ENCODE results near the gene FNDC3B. TPM values are rescaled to one million over a fixed set of nuclear protein-coding genes. Genes with fewer than 3 reads are reported as not detected.

The FNDC3B gene
- total RNA-seq, 1 donor from 2014 or later, result 54.9 TPM

DNA sequence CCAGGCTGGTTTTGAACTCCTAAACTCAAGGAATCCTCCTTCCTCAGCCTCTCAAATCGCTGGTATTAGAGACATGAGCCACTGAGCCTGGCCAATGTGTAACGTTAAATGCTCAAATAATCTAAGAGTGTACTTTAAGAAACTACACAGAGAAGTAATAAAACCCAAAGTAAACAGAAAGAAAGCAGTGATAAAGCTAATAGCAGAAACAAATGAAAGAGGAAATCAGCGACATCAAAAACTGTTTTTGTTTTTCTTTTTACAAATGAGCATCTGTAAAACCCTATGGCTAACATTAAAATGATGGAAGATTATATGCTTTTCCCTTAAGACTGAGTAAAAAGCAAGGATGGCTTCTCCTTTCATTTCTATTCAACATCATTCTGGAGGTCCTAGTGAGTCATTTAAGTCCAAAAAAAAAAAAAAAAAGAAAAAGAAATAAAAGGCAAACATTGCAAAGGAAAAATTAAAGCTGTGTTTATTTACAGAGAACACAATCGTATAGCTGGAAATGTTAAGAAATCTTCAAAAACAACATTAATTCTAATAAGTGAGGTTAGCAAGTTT lies 36.8 kb upstream of the FNDC3B start:
- no peak overlapping the region for H3K4me3 ChIP-seq
- H3K27ac ChIP-seq, result no peak overlapping the region
- DNase-seq (ENCODE audit: low spot score in 2 of 2), result no peak
- H3K36me3 ChIP-seq, result no peaks in the 10 kb centered on the region
- no peaks in the 10 kb centered on the region for H3K4me1 ChIP-seq
- intact Hi-C loops (cut with DNase I), result no loop called here
- no peaks in the 10 kb centered on the region for H3K27me3 ChIP-seq
- TF ChIP-seq, protein P1, sequence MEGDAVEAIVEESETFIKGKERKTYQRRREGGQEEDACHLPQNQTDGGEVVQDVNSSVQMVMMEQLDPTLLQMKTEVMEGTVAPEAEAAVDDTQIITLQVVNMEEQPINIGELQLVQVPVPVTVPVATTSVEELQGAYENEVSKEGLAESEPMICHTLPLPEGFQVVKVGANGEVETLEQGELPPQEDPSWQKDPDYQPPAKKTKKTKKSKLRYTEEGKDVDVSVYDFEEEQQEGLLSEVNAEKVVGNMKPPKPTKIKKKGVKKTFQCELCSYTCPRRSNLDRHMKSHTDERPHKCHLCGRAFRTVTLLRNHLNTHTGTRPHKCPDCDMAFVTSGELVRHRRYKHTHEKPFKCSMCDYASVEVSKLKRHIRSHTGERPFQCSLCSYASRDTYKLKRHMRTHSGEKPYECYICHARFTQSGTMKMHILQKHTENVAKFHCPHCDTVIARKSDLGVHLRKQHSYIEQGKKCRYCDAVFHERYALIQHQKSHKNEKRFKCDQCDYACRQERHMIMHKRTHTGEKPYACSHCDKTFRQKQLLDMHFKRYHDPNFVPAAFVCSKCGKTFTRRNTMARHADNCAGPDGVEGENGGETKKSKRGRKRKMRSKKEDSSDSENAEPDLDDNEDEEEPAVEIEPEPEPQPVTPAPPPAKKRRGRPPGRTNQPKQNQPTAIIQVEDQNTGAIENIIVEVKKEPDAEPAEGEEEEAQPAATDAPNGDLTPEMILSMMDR (IDR thresholded peaks at IDR 0.05), result no peak
- H3K9me3 ChIP-seq, result no peaks in the 10 kb centered on the region

DNA sequence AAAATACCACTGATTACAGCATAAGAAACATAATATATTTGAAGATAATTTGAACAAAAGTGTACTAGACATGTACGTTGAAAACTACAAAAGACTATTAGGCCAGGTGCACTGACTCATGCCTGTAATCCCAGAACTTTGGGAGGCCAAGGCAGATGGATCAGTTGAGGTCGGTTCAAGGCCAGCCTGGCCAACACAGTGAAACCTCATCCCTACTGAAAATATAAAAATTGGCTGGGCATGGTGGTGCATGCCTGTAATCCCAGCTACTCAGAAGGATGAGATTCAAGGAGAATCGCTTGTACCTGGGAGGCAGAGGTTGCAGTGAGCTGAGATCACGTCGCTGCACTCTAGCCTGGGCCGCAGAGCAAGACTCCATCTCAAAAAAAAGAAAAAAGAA lies 36.2 kb upstream of the FNDC3B start:
- intact Hi-C loops (cut with DNase I), result no loop called here
- no peak for DNase-seq (ENCODE audit: low spot score in 2 of 2)

DNA sequence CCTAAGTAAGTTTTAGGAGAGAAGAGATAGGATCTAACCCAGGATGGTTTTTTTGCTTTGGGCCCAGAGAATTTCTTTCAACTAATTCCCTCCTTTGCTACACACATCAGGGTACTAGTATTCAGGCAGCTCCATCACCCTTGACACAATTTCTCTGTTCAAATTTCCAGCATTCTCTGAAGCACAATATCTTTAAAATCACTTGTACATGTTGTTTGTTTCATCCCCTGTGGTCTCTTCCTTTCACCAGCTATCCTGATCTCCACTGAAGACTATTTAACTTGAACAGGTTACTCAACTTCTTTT lies 32.4 kb upstream of the FNDC3B start:
- TF ChIP-seq, protein P1 (IDR thresholded peaks at IDR 0.05), result no peak
- no peaks in the 10 kb centered on the region for H3K36me3 ChIP-seq
- intact Hi-C loops (cut with DNase I), result no loop called here
- H3K9me3 ChIP-seq, result no peaks in the 10 kb centered on the region
- H3K4me3 ChIP-seq, result no peak overlapping the region
- no peaks in the 10 kb centered on the region for H3K27me3 ChIP-seq
- H3K27ac ChIP-seq, result no peak overlapping the region
- no peak for DNase-seq (ENCODE audit: low spot score in 2 of 2)
- H3K4me1 ChIP-seq, result no peaks in the 10 kb centered on the region

More for the DNA sequence above, 36.2 kb upstream of the FNDC3B start:
- no peaks in the 10 kb centered on the region for H3K27me3 ChIP-seq
- H3K27ac ChIP-seq, result no peak overlapping the region
- H3K36me3 ChIP-seq, result no peaks in the 10 kb centered on the region
- no peaks in the 10 kb centered on the region for H3K9me3 ChIP-seq
- H3K4me1 ChIP-seq, result no peaks in the 10 kb centered on the region
- no peak overlapping the region for H3K4me3 ChIP-seq
- TF ChIP-seq, protein P1 (IDR thresholded peaks at IDR 0.05), result no peak

DNA sequence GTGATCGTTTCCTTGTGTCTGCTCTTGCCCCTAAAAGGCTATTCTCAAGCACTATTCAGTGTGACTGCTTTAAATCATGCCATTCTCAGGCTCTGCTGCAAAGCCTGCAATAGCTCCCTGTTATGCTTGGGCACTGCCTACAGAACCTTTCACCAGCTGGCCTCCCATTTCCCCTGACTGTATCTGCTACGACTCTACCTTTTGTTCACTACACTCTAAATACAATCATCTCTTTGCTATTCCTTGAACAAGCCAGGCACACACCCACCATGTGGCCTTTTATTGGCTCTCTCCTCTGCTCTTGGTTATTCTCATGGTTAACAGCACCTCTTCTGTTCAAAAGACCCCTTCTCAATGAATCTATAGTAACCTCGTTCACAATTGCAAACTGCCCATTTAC lies 29.6 kb upstream of the FNDC3B start:
- no peaks in the 10 kb centered on the region for H3K9me3 ChIP-seq
- H3K36me3 ChIP-seq, result no peaks in the 10 kb centered on the region
- no peak overlapping the region for H3K27ac ChIP-seq
- no peaks in the 10 kb centered on the region for H3K4me1 ChIP-seq
- H3K4me3 ChIP-seq, result no peak overlapping the region
- intact Hi-C loops (cut with DNase I), result no loop called here
- DNase-seq (ENCODE audit: low spot score in 2 of 2), result no peak
- TF ChIP-seq, protein P1 (IDR thresholded peaks at IDR 0.05), result no peak
- no peaks in the 10 kb centered on the region for H3K27me3 ChIP-seq

DNA sequence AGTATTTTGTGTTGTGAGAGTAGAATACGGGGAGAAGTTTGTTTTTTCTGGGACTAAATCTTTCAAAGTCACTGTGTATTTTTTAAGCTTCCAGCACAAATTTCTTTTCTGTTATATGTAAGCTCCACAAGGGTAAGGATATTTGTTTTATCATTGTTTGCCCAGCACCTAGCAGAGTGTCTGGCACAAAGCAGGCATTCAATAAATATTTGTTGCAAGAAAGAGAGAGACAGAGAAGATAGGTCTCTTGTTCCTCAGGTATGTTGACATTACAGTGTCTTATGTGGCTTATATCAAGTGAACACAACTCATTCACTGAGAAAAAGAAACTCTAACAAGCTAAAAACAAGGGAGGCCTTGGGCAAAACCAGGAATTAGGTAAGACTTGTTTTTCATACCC lies 26.6 kb upstream of the FNDC3B start:
- Histone ChIP-seq H3K27me3 (no peaks in the 10 kb centered on the region), H3K9me3 (no peaks in the 10 kb centered on the region), H3K36me3 (no peaks in the 10 kb centered on the region), H3K27ac (no peak overlapping the region), H3K4me1 (no peaks in the 10 kb centered on the region), H3K4me3 (no peak overlapping the region)
- intact Hi-C loops (cut with DNase I), result no loop called here
- no peak for DNase-seq (ENCODE audit: low spot score in 2 of 2)
- TF ChIP-seq, protein P1 (IDR thresholded peaks at IDR 0.05), result no peak

DNA sequence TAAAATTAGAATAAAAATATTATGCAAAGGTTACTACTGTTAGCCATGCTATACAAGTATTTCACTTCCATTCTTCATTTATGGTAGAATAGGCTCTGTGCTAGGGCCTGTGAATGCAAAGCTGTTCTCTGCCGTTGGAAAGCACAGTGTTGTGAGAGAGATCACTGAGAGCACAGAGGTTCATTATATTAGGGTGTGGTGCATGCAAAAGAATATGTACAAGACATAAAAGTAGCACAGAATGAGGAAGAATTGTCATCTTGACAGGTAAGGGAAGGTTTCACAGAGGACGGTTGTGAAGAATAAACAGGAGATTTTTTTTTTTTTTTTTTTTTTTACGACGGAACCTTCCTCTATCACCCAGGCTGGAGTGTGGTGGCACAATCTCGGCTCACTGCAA lies 25.2 kb upstream of the FNDC3B start:
- H3K4me3 ChIP-seq, result no peak overlapping the region
- no peak overlapping the region for H3K27ac ChIP-seq
- H3K4me1 ChIP-seq, result no peaks in the 10 kb centered on the region
- TF ChIP-seq, protein P1 (IDR thresholded peaks at IDR 0.05), result no peak
- no peaks in the 10 kb centered on the region for H3K36me3 ChIP-seq
- no peaks in the 10 kb centered on the region for H3K9me3 ChIP-seq
- DNase-seq (ENCODE audit: low spot score in 2 of 2), result no peak
- intact Hi-C loops (cut with DNase I), result no loop called here
- no peaks in the 10 kb centered on the region for H3K27me3 ChIP-seq

Data from ascending aorta (tissue), 2 donors.